GM04503 (cell line): ENCODE measurements around the gene LIX1L.

ENCODE experiments used
- DNase-seq: peaks from one replicate; pipeline ENCODE4 v3.0.0-alpha.2; 2012; ENCODE audit warnings: low read depth

LIX1L gene

DNA sequence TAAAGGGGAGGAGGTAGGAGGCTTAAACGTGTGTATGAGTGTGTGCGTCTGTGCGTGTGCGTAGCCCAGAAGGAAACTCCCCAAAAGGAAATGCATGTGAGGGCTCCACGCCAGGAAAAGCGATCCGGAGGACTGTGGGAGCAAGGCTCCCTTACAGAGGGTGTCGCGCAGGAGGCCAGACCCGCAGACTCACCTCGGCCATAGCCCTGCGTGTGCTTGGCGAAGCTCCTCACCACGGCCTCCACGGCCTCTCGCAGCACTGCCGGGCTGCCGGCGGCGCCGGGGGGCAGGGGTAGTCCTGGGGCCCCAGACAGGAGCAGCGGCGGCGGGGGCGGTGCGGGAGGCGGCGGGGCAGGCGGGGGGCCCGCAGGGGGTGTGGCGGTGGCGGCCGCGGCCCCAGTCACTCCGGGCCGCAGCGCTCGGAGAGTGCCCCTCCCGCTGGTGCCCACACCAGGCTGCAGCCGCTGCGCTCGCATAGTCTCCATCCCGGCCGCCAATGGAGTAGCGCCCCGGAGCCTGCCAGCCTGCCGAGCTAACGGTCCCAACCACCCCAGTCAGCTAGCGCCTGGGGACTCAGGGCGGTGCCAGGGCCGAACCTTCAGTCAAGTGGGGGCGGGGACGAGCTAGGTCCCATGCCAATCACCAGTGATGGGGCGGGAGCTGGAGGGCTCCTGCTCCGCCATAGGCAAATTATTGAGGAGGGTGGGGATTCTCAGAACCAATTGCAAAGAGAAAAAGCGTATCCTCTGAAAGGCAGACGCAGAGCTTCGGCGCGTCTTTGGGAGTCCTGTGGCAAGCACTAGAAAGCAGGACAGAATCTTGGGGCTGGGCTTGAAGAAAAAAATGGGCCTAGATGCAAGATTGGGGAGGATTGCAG lies at the start of gene LIX1L:
LIX1L (minus strand) TSS at position 575 of the 877 bp plus-strand sequence; CDS start at position 485, 90 bp downstream.
- peak; percentile 87 for DNase-seq

DNA sequence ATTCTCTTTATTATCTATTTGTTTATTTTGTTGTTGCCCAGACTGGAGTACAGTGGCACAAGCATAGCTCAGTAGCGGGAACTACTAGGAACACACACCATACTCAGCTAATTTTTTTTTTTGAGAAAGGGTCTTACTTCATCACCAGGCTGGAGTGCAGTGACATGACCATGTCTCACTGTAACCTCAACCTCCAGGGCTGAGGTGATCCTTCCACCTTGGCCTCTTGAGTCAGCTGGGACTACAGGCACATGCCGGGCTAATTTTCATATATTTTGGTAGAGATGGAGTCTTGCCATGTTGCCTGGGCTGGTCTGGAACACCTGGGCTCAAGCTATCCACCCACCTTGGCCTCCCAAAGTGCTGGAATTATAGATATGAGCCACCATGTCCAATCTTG lies 43.9 kb upstream of the LIX1L start:
- DNase-seq, result no peak

DNA sequence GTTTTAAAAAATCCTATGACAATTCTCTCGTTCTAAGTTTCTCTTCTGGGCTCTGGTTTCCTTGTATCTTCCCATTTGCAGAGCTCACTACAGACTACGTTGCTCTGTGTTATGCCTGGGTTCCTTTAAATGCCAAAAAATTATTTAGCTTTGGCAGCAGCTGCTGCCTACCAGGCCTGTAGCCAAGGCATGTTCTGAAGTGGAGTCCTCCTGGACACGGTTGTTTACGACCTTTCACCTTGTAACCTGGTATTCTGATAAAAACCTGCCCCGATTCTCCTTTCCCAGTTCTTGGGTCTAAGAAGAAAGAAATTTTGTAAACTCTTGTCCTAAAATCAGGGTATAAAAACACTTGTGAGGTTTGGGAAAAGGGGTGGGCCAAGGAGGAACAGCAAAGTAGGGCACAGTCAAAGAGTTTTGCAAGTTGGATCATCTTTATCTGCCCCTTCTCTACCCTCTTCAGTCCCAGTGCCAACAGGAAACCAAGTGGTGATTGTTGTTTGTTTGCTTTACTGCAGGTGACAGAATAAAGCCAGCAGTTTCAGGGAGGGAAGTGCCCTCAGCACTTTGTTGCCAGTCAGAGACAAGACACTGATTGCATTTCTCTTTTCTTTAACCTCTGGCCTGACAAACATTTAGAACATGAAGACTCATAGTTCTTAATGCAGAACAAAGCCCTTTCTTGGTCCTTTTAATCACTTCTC lies 41.7 kb upstream of the LIX1L start:
- no peak for DNase-seq

DNA sequence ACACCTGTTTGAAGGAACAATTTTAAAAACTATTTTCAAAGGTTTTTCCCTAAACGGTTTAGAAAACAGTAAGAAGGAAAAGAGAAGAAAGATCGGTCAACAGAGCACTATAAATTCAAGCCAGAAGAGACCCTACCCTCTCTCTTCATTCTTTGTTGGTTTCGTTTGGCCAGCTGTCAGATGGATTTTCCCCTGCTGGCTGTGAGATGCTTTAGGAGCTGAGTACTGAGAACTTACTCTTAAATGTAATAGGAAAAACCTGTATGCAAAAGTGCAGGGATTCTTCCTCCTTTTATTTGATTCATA lies 39.9 kb upstream of the LIX1L start:
- no peak for DNase-seq

DNA sequence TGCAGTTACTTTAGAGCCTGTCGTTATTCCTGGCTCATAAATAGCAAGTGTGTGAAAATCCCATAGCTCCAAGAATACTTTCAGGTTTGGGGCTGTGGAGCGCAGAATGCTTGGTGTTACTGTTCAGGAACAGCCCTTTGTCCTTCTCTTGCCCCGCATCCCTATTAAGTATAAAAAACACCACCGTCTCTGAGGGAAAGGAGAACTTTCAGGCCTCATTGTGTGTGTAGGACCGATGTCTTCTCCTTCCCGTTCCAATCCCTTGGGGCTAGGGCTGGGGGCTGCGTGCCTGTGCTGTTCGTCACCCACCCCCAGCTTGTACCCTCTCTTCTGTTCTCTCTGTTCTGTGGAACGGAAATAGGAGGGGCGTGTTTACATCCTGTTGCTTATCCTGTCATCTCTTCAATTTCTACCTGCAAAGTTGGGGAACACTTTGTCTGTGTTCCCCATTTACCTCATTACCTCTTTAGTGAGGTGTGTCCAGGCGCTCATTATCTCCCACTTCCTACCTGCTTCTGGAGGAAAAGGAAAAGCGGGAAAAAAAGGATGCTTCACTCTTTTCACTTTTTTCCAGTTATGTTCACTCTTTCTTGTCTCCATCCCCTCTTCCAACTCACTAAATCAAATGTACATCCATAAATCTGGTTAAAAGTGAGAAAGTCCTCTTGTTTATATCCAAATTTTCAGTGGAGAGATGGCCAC lies 39.4 kb upstream of the LIX1L start:
- DNase-seq, result no peak

DNA sequence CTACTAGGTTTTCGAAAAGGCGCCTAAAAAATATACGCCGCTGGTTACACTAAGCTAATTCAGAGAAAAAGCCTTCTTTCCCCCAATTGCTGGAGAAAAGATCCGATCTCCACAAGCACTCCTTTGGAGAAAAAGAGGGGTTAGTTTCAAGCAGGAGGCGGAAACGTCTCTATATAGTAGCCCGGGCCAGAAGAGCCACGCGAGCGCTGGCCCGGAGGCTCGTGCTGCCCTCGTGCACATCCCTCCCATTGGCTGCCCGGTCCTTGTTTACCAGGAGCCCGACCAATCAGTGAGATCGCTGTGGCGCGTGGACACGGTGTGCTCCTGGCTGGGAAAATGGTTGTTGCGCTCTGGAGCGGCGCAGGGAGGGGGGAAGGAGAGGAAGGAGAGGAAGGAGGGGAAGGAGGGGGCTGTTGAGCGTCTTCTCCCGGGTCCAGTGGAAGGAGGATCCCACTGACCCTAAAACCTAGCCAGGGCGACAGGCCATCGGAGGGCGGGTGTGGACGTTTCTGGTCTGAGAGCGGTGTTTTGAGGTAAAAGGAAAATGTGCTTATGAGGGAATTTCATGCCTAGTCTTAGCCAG lies 38.7 kb upstream of the LIX1L start, which contains the start of gene TXNIP:
TXNIP (minus strand) TSS at position 147 of the 583 bp plus-strand sequence. CDS start 313 bp downstream, outside the sequence.
- peak; percentile 87 for DNase-seq

DNA sequence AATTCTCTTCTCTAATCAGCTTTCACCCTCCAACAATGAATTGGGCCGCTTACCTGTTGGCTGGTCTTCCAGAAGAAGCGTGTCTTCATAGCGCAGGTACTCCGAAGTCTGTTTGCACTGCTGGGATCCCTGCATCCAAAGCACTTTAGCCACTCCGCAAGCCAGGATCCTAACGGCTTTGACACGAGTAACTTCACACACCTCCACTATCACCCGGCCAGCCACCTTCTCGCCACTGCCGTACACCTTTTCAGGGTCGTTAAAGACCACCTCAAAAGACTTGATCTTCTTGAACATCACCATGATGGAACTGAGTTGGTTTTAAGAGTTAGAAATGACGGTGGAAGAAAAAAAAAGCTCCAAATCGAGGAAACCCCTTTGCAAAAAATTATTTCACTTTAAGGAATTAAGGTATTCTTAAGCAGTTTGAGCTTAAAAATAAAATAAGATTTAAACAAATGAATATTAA lies 38.2 kb upstream of the LIX1L start:
- DNase-seq, result no peak

DNA sequence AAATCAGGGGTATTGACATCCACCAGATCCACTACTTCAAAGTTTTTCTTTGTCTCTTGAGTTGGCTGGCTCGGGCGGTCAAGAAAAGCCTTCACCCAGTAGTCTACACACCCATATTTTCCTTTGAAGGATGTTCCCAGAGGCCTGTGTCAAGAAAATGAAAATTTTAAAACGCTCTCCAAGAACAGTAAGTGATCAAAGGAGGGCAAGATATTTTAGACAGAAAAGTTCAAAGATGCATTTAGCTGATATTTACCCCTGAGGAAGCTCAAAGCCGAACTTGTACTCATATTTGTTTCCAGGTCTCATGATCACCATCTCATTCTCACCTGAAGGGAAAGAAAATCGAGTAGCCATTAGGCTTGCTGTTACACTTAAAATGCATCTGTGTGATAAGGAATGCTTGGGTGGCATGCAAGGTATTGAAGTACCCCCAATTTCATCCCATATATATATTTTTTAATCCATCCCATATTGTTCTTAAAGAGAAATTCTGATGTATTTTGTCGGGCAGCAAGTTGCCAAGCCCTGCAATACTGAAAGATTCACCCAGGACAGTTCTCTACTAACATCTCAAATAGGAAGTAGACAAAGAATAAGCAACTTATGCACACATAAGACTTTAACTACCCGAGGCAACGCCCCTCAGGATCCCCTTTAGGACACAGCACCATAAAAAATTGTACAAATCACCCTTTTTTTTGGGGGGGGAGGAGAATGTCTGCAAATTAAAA lies 37.5 kb upstream of the LIX1L start:
- DNase-seq, result no peak

DNA sequence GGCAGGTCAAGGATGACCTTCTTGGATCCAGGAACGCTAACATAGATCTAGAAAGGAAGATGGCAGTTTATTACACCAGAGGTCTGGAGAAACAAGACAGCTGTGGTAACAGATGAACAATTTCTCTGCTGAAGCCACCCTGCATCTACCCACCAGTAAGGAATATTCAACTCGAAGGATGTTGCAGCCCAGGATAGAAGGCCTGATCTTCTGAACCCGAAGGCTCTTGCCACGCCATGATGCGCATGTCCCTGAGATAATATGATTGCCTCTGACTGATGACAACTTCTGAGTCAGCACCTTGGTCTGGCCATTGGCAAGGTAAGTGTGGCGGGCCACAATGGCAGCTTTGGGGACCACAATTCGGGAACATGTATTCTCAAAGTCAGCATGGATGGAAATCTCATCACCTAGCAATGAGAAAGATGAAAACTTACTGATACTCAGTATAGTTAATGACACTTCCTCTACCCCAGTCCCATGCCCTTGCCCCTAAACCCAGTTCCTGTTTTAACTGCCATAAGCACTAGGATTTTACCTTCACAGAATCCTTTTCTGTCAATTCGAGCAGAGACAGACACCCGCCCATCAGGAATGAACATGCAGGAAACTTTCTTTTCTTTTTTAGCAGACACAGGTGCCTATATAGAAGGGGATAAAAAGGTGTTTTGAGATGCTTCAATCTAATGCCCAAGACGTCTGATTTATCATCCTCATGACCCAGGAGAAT lies 36.7 kb upstream of the LIX1L start:
- no peak for DNase-seq

DNA sequence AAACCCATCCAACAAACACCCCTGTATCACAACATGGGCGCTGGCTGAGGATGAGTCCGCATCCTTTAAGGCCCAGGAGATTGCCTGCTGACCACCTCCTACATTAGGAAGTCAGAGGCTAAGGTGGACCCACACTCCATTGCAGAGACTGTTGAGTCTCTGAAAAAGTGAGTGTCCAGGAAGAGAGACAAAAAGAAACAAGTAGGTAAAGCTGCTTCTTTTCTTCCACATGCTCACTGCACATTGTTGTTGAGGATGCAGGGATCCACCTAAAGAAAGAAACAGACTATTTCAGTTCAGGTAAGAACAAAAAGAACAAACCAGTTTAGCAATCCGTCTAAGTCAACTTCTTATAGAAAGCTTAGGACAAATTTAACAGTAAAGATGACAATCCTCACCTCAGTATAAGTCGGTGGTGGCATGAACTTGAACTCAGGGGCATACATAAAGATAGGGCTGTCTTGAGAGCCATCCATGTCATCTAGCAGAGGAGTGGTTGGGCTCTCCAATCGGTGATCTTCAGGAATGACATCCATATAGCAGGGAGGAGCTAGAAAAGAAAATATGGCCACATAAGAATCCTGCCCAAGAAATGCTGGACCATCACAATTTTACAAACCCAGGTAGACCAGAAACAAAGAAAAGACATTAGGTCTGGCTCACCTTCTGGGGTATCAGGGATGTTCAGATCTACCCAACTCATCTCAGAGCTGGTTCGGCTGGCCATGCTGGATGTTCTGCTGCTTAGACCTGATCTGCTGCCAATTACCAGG lies 36.0 kb upstream of the LIX1L start:
- DNase-seq, result no peak

DNA sequence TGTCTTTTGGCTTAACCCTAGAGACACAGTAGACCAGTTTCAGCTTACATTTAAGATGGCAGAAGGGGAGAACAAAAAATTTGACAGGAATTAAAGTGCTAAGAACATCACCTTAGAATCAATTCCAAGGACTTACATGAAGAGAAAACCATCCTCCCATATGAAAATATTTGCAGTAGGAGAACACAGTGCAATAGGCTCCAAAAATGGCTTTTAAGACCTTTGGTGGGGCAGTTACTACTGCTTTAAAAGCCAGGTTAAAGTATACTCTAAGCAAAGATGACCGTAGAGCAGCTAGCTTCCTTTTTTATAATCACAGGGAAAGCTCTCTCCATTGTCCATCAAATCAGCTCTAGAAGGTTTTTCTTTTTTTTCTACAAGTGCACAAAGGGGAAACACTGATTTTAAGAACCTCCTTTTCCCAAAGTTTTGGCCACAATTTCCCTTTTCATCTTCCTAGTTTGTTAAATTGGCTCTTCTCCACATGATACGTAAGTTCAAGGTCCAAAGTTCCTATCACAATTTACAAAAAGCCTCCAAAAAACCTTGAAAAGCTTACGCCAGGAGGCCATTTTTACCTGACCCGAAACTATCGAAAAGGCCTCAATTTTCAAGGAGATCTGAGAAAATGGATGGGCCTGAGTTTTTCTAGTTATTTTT lies 35.3 kb upstream of the LIX1L start:
- no peak for DNase-seq

DNA sequence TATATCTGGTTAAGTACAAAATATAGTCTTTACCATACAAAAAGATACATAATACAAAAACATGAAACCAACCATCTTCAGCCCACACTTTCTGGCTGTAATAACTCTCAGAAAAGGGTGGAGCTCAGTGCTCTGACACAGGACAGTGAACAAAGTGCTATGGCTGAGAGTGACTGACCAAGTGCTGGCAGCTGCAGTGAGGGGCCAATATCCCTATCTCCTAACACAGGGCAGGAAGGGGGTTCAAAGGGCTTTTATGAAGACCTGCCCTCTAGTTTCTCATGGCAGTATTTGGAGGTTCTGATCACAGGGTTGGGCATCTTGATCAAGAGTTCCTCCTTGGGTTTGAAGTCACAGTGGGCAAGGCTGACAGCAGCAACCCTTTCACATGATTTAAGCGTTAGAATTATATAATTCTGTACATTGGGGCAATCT lies 34.7 kb upstream of the LIX1L start:
- DNase-seq, result no peak

DNA sequence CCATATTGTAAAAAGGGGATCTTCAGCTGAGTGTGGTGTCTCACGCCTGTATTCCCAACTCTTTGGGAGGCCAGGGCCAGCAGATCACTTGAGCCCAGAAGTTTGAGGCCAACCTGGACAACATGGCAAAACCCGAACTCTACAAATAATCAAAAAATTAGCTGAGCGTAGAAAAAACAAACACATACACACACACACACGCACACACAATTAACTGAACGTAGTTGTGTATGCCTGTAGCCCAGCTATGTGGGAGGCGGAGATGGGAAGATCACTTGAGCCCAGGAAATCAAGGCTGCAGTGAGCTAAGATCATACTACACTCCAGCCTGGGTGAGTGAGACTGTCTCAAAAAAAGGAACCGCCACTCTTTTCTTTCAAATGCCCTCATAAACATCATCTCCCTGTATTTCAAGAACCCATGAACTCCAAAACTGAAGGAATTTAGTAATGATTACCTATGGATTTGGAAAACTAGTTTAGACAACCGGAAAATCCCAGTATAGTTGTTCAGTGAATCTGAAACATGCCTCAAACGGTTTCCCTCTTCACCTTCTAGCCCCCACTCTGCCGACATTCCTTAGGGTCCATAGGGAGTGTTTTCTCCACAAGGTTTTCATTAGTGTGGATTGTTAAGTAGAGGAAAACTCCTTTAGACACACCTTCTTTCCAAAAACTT lies 34.1 kb upstream of the LIX1L start:
- no peak for DNase-seq

DNA sequence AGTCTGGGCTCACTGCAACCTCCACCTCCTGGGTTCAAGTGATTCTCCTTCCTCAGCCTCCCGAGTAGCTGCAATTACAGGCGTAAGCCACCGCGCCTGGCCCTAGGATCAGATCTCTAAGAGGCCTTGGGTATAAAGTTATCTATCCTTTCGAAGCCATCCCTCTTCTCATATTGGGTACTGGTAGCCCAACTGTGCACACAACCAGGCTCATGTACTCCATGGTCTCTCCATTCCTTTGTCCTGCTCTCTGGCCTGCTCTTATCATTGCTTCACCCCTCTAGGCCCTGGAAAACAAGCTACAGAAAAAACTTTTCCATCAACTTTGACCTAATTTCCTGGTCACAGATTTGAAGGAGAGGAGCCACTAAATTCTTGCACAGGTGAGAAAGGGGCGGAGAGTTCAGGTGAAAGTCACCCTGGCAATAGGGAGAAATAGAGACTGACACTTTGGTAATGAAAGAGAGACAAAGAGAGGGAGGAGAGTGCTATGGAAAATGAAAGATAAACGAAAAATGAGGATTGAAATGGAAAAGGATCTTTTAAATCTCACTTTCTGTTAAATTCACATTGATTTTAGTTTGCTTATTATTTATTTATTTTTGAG lies 32.5 kb upstream of the LIX1L start:
- DNase-seq, result no peak

DNA sequence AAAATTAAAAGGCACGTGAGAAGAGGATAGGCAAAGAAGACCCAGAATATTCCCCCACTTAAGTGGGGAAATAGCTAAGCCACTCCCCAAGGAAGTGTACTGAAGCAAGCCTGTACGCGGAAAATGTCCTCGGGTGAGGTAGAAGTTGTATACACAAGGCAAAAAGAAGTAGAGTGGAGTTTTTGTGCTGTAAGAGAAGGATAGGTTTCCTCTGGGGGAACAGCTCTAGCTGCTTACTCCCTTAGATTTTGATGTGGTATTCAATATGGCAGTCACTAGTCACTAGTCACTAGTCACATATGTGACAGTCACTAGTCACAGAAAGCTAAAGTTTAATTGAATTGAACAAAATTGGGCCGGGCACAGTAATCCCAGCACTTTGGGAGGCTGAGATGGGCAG lies 31.0 kb upstream of the LIX1L start:
- DNase-seq, result no peak

DNA sequence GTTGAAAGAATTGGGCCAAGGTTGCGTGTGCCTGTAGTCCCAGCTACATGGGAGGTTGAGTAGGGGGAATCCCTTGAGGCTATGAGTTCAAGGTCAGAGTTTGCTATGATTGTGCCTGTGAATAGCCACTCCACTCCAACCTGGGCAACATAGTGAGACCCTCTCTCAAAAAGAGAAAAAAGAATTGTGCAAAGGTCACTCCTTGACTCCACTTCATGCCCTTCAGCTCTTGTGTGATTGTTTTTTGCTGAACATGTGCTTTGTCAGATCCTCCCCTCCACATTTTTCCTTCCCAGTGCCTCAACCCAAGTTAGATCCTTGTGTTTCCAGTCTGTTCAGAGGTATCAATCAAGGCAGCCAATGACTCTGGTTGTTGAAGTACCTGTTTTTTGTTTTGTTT lies 30.1 kb upstream of the LIX1L start:
- no peak for DNase-seq

DNA sequence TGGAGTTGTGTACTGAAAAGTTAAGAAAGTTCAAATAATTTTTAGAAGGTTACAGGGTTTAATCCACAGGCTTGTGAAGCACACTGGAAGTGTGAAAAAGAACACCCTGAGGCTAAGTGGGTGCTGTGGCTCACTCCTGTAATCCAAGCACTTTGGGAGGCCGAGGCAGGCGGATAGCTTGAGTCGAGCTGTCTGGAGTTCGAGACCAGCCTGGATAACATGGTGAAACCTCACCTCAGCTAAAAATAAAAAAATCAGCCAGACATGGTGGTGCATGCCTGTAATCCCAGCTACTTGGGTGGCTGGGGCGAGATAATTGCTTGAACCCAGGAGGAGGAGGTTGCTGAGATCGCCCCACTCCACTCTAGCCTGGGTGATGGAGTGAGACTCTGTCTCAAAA lies 28.7 kb upstream of the LIX1L start:
- DNase-seq, result no peak
